NB4 (cell line): ENCODE measurements around the gene NEK3.
"Not testable (repeated sequence)": the region's sequence is repeated elsewhere in the genome, so short reads cannot be mapped to it uniquely, and the experiment has no call there.

Experiments
- MYC ChIP-seq: IDR thresholded peaks from 2 replicates; pipeline ENCODE4 v1.6.1; 2011; ENCODE audit warnings: low read depth, low read length
- POLR2A ChIP-seq: IDR thresholded peaks from 2 replicates; pipeline ENCODE4 v1.6.1; 2011; ENCODE audit warnings: mild to moderate bottlenecking; ENCODE audit not compliant: insufficient read length; ENCODE audit errors: extremely low read depth
- TF ChIP-seq, protein P1 (sequence below): IDR thresholded peaks from 2 replicates; pipeline ENCODE4 v1.6.1; 2011; ENCODE audit warnings: low read depth, low read length
- TF ChIP-seq, protein P2 (sequence below): IDR thresholded peaks from one replicate; pipeline ENCODE4 v1.5.1; 2012; ENCODE audit warnings: low read depth, low read length

DNA sequence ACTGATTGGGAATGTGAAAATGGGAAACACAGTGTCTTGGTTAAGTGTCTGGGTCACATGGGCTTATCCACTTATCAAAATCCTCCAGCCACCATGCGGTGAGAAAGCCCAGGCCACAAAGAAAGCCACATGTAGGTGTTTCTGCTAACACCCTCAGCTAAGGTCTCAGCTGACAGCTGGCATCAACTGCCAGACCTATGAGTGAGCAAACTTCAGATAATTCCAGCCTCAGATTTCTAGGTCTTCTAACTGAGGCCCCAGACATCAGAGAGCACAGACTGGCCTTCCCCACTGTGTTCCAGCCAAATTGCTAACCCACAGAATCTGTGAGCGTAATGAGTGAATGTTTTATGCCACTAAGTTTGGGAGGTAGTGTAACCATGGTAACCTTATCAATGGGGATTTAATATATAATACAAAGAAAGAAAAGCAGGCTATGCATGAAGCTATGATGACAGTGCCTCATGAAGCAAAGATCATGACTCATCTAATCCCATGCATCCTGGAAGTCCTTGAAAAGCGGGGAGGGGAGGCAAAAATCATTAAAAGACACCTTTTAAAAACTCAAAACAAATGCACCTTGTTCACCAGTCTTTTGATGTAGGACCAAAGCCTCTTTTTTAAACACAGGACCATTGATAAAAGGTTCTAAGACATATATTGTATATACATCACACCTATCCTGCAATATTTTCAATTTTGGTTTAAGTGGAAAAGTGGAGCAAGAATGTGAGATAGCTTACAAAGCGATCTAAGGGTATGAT, 28.2 kb upstream of the NEK3 start:
- TF ChIP-seq, protein P1, sequence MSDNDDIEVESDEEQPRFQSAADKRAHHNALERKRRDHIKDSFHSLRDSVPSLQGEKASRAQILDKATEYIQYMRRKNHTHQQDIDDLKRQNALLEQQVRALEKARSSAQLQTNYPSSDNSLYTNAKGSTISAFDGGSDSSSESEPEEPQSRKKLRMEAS: not testable (repeated sequence)
- TF ChIP-seq, protein P2, sequence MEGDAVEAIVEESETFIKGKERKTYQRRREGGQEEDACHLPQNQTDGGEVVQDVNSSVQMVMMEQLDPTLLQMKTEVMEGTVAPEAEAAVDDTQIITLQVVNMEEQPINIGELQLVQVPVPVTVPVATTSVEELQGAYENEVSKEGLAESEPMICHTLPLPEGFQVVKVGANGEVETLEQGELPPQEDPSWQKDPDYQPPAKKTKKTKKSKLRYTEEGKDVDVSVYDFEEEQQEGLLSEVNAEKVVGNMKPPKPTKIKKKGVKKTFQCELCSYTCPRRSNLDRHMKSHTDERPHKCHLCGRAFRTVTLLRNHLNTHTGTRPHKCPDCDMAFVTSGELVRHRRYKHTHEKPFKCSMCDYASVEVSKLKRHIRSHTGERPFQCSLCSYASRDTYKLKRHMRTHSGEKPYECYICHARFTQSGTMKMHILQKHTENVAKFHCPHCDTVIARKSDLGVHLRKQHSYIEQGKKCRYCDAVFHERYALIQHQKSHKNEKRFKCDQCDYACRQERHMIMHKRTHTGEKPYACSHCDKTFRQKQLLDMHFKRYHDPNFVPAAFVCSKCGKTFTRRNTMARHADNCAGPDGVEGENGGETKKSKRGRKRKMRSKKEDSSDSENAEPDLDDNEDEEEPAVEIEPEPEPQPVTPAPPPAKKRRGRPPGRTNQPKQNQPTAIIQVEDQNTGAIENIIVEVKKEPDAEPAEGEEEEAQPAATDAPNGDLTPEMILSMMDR: not testable (repeated sequence)
- not testable (repeated sequence) for TF ChIP-seq POLR2A, MYC
